Activated B cell treated with CpG ODN at 0.5 μM for 24 hours (primary cell): ENCODE results near the gene ITGB3BP. TPM values are rescaled to one million over a fixed set of nuclear protein-coding genes. Genes with fewer than 3 reads are reported as not detected.

Experiments
- ATAC-seq: fragments of 200-7000 bp; cut with Tn5 transposase; one replicate; pipeline ENCODE4 v1.10.0; 2021; ENCODE audit warnings: low read depth, mild to moderate bottlenecking, moderate library complexity
- CTCF ChIA-PET: fragments of 350-600 bp; sonication (Branson Sonifier 250); formaldehyde crosslinking; loops from one replicate; lab custom pipeline; 2021; ENCODE audit warnings: antibody characterized with exemption; lab: Charles Lee
- POLR2A ChIA-PET: fragments of 350-600 bp; sonication (Branson Sonifier 250); formaldehyde crosslinking; loops from one replicate; lab custom pipeline; 2021; ENCODE audit warnings: antibody characterized with exemption; lab: Charles Lee
- DNase-seq: peaks from one replicate; pipeline ENCODE4 v3.0.0; 2022
- H3K27ac Mint-ChIP-seq: one replicate; pipeline ENCODE4 v1.8.0; 2020; ENCODE audit warnings: mixed read lengths
- H3K27me3 Mint-ChIP-seq: one replicate; pipeline ENCODE4 v1.8.0; 2021; ENCODE audit warnings: mixed read lengths
- H3K36me3 Mint-ChIP-seq: one replicate; pipeline ENCODE4 v1.8.0; 2021; ENCODE audit warnings: low read depth, mixed read lengths
- H3K4me1 Mint-ChIP-seq: one replicate; pipeline ENCODE4 v1.8.0; 2021; ENCODE audit warnings: mixed read lengths
- H3K4me3 Mint-ChIP-seq: one replicate; pipeline ENCODE4 v1.8.0; 2020; ENCODE audit warnings: mild to moderate bottlenecking, mixed read lengths
- H3K9me3 Mint-ChIP-seq: one replicate; pipeline ENCODE4 v1.8.0; 2020; ENCODE audit warnings: mixed read lengths
- intact Hi-C: fragments of 100-400 bp; cut with micrococcal nuclease; formaldehyde crosslinking; loops from one replicate; pipeline ENCODE4 v1.15.1; 2024
- total RNA-seq: library from RNA; stranded (reverse); gene quantifications from 2 replicates; pipeline ENCODE4 v1.2.3, GENCODE V29; 2022
- TF ChIP-seq, protein P1 (sequence below): fragments of 200-600 bp; IDR thresholded peaks from one replicate; pipeline ENCODE4 v1.8.0; 2022; ENCODE audit warnings: antibody characterized with exemption, mild to moderate bottlenecking

The ITGB3BP gene
- total RNA-seq, 1 donor from 2014 or later: 24.9 TPM

DNA sequence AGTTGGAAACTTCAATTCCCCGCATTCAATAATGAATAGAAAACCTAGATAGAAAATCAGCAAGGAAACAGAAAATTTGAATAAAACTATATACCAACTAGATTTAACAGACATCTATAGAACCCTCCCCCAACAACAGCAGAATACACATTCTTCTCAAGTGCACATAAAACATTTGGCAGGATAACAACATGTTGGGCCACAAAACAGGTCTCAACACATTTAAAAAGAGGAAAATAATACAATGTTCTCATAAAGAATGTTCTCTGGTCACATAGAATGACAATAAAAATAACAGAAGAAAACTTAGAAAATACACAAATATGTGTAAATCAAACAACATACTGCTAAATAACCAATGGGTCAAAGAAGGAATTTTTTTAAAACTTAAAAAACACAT, 24.9 kb downstream of the ITGB3BP start:
- no peak overlapping the region for H3K27ac Mint-ChIP-seq
- ChIA-PET POLR2A (no interaction called here), CTCF (no interaction called here)
- ATAC-seq: no peak
- H3K27me3 Mint-ChIP-seq: no peaks in the 10 kb centered on the region
- no peaks in the 10 kb centered on the region for H3K4me1 Mint-ChIP-seq
- no peak overlapping the region for H3K4me3 Mint-ChIP-seq
- H3K9me3 Mint-ChIP-seq: no peaks in the 10 kb centered on the region
- DNase-seq: no peak
- TF ChIP-seq, protein P1, sequence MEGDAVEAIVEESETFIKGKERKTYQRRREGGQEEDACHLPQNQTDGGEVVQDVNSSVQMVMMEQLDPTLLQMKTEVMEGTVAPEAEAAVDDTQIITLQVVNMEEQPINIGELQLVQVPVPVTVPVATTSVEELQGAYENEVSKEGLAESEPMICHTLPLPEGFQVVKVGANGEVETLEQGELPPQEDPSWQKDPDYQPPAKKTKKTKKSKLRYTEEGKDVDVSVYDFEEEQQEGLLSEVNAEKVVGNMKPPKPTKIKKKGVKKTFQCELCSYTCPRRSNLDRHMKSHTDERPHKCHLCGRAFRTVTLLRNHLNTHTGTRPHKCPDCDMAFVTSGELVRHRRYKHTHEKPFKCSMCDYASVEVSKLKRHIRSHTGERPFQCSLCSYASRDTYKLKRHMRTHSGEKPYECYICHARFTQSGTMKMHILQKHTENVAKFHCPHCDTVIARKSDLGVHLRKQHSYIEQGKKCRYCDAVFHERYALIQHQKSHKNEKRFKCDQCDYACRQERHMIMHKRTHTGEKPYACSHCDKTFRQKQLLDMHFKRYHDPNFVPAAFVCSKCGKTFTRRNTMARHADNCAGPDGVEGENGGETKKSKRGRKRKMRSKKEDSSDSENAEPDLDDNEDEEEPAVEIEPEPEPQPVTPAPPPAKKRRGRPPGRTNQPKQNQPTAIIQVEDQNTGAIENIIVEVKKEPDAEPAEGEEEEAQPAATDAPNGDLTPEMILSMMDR: no peak
- intact Hi-C loops: no loop called here
- H3K36me3 Mint-ChIP-seq: peaks cover 2% of the 10 kb centered on the region

DNA sequence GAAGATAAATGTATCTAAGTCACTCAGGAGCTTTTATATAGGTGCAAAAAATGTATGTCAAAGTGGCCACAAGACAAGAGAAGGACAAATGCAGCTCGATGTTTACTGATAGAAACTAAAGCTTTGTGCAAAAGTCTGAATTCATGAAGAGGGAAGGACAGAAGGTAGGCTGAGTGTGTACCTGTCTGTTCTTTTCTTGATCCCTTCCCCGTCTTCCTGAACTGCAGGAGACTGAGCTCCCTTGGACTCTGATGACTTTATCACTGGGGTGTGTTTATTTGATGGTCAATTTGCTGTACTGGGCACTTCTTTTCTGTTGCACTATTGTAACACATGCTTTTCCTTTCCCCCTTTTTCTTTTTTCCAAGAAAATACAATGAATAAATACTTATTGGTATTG, 25.4 kb downstream of the ITGB3BP start:
- H3K9me3 Mint-ChIP-seq: no peaks in the 10 kb centered on the region
- ChIA-PET CTCF (no interaction called here), POLR2A (no interaction called here)
- TF ChIP-seq, protein P1: no peak
- H3K27ac Mint-ChIP-seq: no peak overlapping the region
- peaks cover 2% of the 10 kb centered on the region for H3K36me3 Mint-ChIP-seq
- no peaks in the 10 kb centered on the region for H3K27me3 Mint-ChIP-seq
- ATAC-seq (no peak), DNase-seq (no peak)
- no peaks in the 10 kb centered on the region for H3K4me1 Mint-ChIP-seq
- no peak overlapping the region for H3K4me3 Mint-ChIP-seq
- intact Hi-C loops: no loop called here

DNA sequence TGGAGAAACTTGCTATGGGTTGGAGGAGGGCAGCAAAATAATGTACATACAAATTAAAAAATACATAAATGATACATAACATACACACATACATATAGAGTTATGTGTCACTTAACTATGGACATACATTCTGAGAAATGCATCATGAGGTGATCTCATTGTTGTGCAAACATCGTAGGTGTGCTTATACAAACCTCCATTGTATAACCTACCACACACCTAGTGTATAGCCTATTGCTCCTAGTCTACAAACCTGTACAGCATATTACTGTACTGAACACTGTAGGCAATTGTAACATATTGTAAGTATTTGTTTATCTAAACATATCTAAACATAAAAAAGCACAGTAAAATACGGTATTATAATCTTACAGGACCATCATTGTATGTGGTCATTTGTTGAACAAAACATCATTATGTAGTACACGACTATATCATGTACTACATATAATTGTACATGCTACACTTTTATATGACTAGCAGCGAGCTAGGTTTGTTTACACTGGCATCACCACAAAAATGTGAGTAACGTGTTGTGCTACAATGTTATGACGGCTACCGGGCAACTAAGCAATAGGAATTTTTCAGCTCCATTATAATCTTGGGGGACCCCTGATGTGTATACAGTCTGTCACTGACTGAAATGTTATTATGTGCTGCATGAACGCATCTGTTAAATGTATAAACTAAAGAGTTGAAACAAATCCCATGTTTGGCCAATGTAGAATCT, 35.5 kb downstream of the ITGB3BP start:
- no peaks in the 10 kb centered on the region for H3K4me1 Mint-ChIP-seq
- H3K36me3 Mint-ChIP-seq: peaks cover 4% of the 10 kb centered on the region
- ATAC-seq: no peak
- H3K27me3 Mint-ChIP-seq: no peaks in the 10 kb centered on the region
- CTCF ChIA-PET: no interaction called here
- intact Hi-C loops: no loop called here
- H3K4me3 Mint-ChIP-seq: no peak overlapping the region
- H3K9me3 Mint-ChIP-seq: no peaks in the 10 kb centered on the region
- H3K27ac Mint-ChIP-seq: no peak overlapping the region
- TF ChIP-seq, protein P1: no peak
- DNase-seq: no peak
- POLR2A ChIA-PET: interaction anchor here (0.6 kb wide), 1 partner anchor 1759 kb away, joined by 4 read pairs; no protein-coding TSS in a partner anchor

DNA sequence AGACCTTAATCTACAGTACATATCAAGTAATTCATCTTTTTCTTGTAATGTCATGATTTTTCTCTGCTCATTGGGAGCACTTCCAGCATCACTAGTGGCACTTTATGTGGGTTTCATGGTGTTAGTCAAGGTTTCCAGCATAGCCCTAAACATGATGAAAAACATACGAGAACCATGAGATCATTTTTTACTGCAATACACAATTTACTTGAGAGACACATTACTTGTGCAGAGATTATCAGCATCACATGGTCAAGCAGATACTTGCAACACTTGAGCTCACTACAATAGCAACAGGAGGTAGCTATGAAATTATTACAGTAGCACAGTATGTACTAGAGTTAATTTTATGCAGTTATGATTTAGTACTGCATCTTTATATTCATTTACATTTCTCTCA, 36.4 kb downstream of the ITGB3BP start:
- ChIA-PET CTCF (no interaction called here), POLR2A (interaction anchor here (0.6 kb wide), 1 partner anchor 1758 kb away, joined by 4 read pairs; no protein-coding TSS in a partner anchor)
- H3K4me3 Mint-ChIP-seq: no peak overlapping the region
- ATAC-seq (no peak), DNase-seq (no peak)
- H3K27ac Mint-ChIP-seq: no peak overlapping the region
- peaks cover 4% of the 10 kb centered on the region for H3K36me3 Mint-ChIP-seq
- H3K9me3 Mint-ChIP-seq: no peaks in the 10 kb centered on the region
- TF ChIP-seq, protein P1: no peak
- intact Hi-C loops: no loop called here
- no peaks in the 10 kb centered on the region for H3K27me3 Mint-ChIP-seq
- no peaks in the 10 kb centered on the region for H3K4me1 Mint-ChIP-seq

DNA sequence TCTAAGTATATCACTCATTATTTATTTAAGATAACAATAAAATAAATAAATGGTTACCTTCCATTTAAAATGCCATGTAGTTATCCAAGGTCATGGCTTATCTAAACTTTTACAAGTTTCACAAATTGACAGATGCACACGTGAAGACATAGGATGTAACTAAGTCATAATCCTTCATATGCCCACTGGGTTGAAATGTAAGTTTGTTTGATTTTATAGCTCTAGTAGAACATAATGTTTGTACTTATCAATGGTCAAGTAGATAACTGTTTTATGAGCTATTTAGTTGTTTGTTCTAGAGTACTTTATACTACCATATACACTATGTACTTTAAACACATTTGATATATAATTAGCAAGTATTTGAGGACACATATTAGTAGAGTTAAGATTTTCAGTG, 43.0 kb downstream of the ITGB3BP start:
- Mint-ChIP-seq H3K9me3 (no peaks in the 10 kb centered on the region), H3K27me3 (no peaks in the 10 kb centered on the region), H3K27ac (no peak overlapping the region), H3K4me1 (no peaks in the 10 kb centered on the region), H3K36me3 (peaks cover 18% of the 10 kb centered on the region), H3K4me3 (no peak overlapping the region)
- ATAC-seq (no peak), DNase-seq (no peak)
- POLR2A ChIA-PET: no interaction called here
- CTCF ChIA-PET: no interaction called here
- intact Hi-C loops: no loop called here
- TF ChIP-seq, protein P1: no peak
